Psoas muscle (tissue), 8 donors: ENCODE results near the gene EPHB1. TPM values are rescaled to one million over a fixed set of nuclear protein-coding genes. Genes with fewer than 3 reads are reported as not detected.
A peak's percentile ranks its signal among the peaks of the same experiment; 100 is the strongest.

ENCODE experiments used
- ATAC-seq, 4 donors: fragments of 200-7000 bp; cut with Tn5 transposase; one replicate each; pipeline ENCODE4 v1.9.1; 2020; ENCODE audit warnings: moderate library complexity in 3 of 4, mild to moderate bottlenecking in 2 of 4
- DNase-seq, 2 donors: peaks; one replicate each; pipeline ENCODE4 v3.0.0-alpha.2; 2020
- H3K27ac ChIP-seq: fragments of 200-600 bp; one replicate; pipeline ENCODE4 v1.8.0; 2022
- H3K27me3 ChIP-seq, 3 donors: fragments of 200-600 bp in 1 of 3; one replicate each; pipeline versions ENCODE4 v1.6.1 to v1.8.0; 2013 to 2022; ENCODE audit warnings: low read length in 2 of 3, mild to moderate bottlenecking in 2 of 3, moderate library complexity in 1 of 3; ENCODE audit not compliant: insufficient read depth in 3 of 3
- H3K36me3 ChIP-seq, 2 donors: fragments of 200-600 bp in 1 of 2; one replicate each; pipeline versions ENCODE4 v1.6.1 to v1.8.0; 2013 to 2022; ENCODE audit warnings: low read depth in 1 of 2, mild to moderate bottlenecking in 1 of 2, moderate library complexity in 1 of 2; ENCODE audit not compliant: insufficient read depth in 1 of 2
- H3K4me1 ChIP-seq: fragments of 200-600 bp; one replicate; pipeline ENCODE4 v1.8.0; 2022
- H3K4me3 ChIP-seq: fragments of 200-600 bp; one replicate; pipeline ENCODE4 v1.8.0; 2022; ENCODE audit warnings: mild to moderate bottlenecking
- H3K9me3 ChIP-seq: fragments of 200-600 bp; one replicate; pipeline ENCODE4 v1.8.0; 2022
- WGBS, 3 donors: extraction: QIAGEN DNeasy Blood & Tissue Kit; methylation state at CpG; one replicate each; pipeline versions ENCODE4 v1.1.6 to v1.1.7; 2013; 5-methylcytosine and 5-hydroxymethylcytosine counted together
- intact Hi-C, 2 donors: fragments of 100-400 bp; cut with DNase I; formaldehyde crosslinking; loops; one replicate each; pipeline versions ENCODE4 v1.11.0 to v1.14.2; 2022
- polyA plus RNA-seq, 3 donors: library from polyadenylated mRNA; stranded (reverse); fragments of 200-250 nt; gene quantifications; one replicate each; pipeline ENCODE4 v1.2.3, GENCODE V29; 2013
- total RNA-seq, 4 donors: library from RNA; stranded (reverse); fragmentation: NEBNext Ultra II Directional in 2 of 4; extraction: Animal tissue kit (Norgen Biotek cat#: 25700) in 2 of 4; gene quantifications; one replicate each; pipeline versions ENCODE4 v1.2.1 to v1.2.4, GENCODE V29; 2021 to 2023
- TF ChIP-seq, protein P1 (sequence below): fragments of 200-600 bp; IDR thresholded peaks from one replicate; pipeline ENCODE4 v1.8.0; 2022; ENCODE audit warnings: antibody characterized with exemption
- donor health status: healthy with polysubstance abuse.
- donor health status: DM: no; HTN: no; CAD: no; lungs with moderate emphysema.
- donor health status: Bipolar disorder and iron deficiency.
- donor health status: healthy.
- donor health status: DM: yes; HTN: yes; CAD: no.
- donor health status: DM: no; HTN: no; CAD: no.
- donor health status: DM: no; HTN: no; CAD: no.
- donor health status: DM: yes; HTN: yes; CAD: no.

Gene EPHB1
- total and polyA plus RNA-seq, 7 donors: 0.85 to 6.3 (median 2.0) TPM

DNA sequence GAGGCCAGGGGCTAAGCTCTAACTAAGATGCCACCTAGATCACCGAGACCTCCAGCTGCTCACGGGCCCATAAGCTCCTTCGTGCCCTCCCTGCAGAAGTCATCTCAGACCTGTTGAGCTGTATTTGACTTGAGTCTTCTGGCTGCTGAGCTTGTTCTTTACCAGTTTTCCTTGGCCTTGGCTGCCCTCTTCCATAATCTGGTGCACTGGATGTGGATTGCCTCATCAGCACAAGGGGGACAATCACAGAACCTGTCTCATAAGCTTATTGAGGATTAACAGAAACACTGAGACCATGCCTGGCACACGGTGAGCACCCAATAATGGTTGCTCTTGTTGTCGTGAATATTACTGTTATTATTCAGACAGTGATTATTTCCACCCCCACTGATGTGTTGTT lies 101.1 kb downstream of the EPHB1 start:
- H3K27me3 ChIP-seq: no peaks in the 10 kb centered on the region

DNA sequence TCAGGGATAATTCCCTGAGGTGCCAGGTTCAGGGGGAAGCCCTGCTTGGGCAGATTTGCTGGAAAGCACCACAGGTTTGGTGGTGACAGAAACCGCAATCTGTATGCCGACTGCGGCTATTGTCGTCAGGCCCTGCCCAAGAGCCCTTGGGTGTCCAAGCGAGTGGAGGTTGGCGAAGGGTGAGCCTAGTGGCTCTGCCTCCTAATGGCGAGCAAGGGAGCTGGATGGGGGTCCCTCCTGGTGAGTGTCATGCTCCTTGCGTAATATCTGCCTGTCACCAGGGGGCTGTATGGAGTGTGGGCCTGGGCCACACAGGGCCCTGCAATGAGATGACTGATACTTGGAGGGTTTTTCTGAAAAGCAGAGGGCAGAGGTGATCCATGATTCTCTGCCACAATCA lies 101.6 kb downstream of the EPHB1 start:
- ATAC-seq: no peak
- peaks cover 14% of the 10 kb centered on the region for H3K4me1 ChIP-seq
- intact Hi-C loops: loop anchor here in 1 of 2 donors (5.0 kb wide), 1 partner anchor 99 kb away; the partner anchor contains the start of gene EPHB1
- no peaks in the 10 kb centered on the region for H3K36me3 ChIP-seq
- no peak overlapping the region for H3K4me3 ChIP-seq
- no peak for DNase-seq
- WGBS, 3 donors: 97 to 100% (median 98%) methylated on average over 8 of the region's 8 CpGs
- H3K9me3 ChIP-seq: no peaks in the 10 kb centered on the region
- TF ChIP-seq, protein P1, sequence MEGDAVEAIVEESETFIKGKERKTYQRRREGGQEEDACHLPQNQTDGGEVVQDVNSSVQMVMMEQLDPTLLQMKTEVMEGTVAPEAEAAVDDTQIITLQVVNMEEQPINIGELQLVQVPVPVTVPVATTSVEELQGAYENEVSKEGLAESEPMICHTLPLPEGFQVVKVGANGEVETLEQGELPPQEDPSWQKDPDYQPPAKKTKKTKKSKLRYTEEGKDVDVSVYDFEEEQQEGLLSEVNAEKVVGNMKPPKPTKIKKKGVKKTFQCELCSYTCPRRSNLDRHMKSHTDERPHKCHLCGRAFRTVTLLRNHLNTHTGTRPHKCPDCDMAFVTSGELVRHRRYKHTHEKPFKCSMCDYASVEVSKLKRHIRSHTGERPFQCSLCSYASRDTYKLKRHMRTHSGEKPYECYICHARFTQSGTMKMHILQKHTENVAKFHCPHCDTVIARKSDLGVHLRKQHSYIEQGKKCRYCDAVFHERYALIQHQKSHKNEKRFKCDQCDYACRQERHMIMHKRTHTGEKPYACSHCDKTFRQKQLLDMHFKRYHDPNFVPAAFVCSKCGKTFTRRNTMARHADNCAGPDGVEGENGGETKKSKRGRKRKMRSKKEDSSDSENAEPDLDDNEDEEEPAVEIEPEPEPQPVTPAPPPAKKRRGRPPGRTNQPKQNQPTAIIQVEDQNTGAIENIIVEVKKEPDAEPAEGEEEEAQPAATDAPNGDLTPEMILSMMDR: no peak
- H3K27me3 ChIP-seq: no peaks in the 10 kb centered on the region
- no peak overlapping the region for H3K27ac ChIP-seq

More for the DNA sequence above, 101.1 kb downstream of the EPHB1 start:
- Histone ChIP-seq H3K4me1 (peaks cover 14% of the 10 kb centered on the region), H3K9me3 (no peaks in the 10 kb centered on the region), H3K27ac (no peak overlapping the region), H3K4me3 (no peak overlapping the region), H3K36me3 (no peaks in the 10 kb centered on the region)
- intact Hi-C loops: loop anchor here in 1 of 2 donors (5.0 kb wide), 1 partner anchor 99 kb away; the partner anchor contains the start of gene EPHB1
- WGBS, 3 donors: 93 to 94% (median 94%) methylated on average over 5 of the region's 5 CpGs
- ATAC-seq (no peak), DNase-seq (no peak)
- TF ChIP-seq, protein P1: no peak

DNA sequence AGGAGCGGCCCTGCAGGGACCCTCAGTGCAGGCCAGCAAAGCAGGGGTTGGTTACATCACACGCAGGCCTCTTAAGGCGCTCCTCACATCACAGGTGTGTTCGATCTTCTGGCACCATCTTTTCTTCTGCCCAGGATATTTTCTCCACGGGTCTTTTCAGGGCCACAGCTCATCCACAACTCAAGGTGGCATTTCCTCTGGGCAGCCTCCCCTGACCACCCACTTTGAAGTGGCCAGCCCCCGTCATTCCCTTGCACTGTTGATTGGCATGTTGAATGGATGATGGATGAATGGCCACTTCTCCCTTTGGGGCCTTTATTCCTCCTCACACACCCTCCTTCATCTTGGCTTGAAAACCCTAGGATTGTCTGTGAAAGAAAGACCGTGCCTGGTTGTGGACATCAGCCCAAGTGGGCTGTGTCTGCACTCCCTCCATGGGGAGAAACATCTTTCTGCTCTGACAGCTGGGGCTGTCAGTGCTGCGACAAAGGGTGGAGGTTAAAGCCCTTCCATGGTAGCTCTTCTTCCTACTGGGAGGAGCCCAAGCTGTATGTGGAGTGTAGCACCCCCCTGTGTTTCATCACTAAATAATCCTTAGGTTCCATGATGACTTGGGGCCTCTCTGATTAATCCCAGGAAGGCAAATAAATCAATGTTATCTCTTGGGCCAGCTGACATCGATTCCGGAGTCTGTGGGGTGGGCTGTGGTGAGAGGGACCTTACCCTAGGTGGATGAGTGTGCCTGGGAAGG lies 102.5 kb downstream of the EPHB1 start:
- H3K9me3 ChIP-seq: no peaks in the 10 kb centered on the region
- DNase-seq (no peak), ATAC-seq (peak; percentile 33 to 68 (median 56))
- TF ChIP-seq, protein P1: no peak
- no peaks in the 10 kb centered on the region for H3K27me3 ChIP-seq
- peaks cover 14% of the 10 kb centered on the region for H3K4me1 ChIP-seq
- intact Hi-C loops: loop anchor here in 1 of 2 donors (5.0 kb wide), 1 partner anchor 100 kb away; the partner anchor contains the start of gene EPHB1
- no peaks in the 10 kb centered on the region for H3K36me3 ChIP-seq
- WGBS, 3 donors: 81 to 83% (median 82%) methylated on average over 10 of the region's 10 CpGs
- H3K4me3 ChIP-seq: no peak overlapping the region
- no peak overlapping the region for H3K27ac ChIP-seq

DNA sequence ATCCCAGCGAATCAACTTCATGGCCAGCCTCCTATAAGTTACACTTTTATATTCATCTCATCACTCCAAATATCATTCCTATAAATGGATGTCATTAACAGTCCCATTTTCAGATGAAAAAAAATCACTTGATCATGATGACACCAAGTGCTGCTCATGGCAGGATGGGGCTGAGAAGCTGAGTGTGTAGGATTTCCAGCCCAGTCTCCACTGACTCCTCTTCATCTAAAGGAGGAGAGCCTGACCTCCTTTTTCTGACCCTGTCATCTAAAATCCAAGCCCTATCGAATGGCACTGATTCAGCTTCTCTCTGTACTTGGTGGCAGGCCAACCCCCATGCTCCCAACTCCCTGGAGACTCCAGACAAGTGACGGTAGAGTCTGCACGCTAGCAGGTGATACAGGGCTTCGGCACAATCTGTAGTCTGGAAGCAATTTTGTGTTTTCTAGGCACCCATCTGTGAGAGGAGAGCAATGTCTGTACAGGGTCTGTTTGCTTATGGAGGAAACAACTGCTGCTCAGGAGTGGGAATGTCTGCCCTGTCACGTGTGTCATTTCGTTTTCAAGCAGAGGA lies 103.2 kb downstream of the EPHB1 start:
- peak; percentile 48 to 88 (median 76) for ATAC-seq
- peaks cover 14% of the 10 kb centered on the region for H3K4me1 ChIP-seq
- no peaks in the 10 kb centered on the region for H3K36me3 ChIP-seq
- H3K27me3 ChIP-seq: no peaks in the 10 kb centered on the region
- WGBS, 3 donors: 38 to 58% (median 38%) methylated on average over 7 of the region's 7 CpGs
- no peak overlapping the region for H3K27ac ChIP-seq
- TF ChIP-seq, protein P1: no peak
- H3K9me3 ChIP-seq: no peaks in the 10 kb centered on the region
- no peak for DNase-seq
- H3K4me3 ChIP-seq: no peak overlapping the region
- intact Hi-C loops: loop anchor here in 1 of 2 donors (5.0 kb wide), 1 partner anchor 101 kb away; the partner anchor contains the start of gene EPHB1
